Left forelimb (tissue), 1 donor: ENCODE results near the gene STK39.

Experiments
- DNase-seq: peaks from one replicate; pipeline ENCODE4 v3.0.0-alpha.2; 2018; ENCODE audit warnings: low spot score

STK39 gene

GRCh38 chr2:168210216-168210894 lies 37.0 kb downstream of the STK39 start:
- no peak for DNase-seq

DNA sequence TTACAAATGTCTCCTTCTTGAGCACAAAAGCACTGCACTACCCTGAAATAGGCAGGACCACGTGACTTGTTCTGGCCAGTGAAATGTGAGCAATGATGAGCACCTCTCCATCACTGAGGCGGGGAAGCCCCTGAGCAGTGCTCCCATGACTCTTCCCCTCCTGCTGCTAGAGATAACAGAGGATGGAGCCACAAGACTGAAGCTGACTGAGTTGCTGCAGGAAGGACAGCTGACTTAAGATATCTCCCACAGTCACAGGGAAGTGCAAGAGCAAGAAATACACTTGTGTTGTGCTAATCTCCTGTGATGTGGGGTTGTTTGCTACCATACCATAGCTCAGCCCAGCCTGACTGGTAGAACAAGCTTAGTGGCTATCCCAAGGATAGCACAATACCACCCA lies 38.7 kb downstream of the STK39 start:
- no peak for DNase-seq

- DNase-seq, result no peak
Observed at GRCh38 chr2:168207851-168208250, 39.5 kb downstream of the STK39 start.

DNA sequence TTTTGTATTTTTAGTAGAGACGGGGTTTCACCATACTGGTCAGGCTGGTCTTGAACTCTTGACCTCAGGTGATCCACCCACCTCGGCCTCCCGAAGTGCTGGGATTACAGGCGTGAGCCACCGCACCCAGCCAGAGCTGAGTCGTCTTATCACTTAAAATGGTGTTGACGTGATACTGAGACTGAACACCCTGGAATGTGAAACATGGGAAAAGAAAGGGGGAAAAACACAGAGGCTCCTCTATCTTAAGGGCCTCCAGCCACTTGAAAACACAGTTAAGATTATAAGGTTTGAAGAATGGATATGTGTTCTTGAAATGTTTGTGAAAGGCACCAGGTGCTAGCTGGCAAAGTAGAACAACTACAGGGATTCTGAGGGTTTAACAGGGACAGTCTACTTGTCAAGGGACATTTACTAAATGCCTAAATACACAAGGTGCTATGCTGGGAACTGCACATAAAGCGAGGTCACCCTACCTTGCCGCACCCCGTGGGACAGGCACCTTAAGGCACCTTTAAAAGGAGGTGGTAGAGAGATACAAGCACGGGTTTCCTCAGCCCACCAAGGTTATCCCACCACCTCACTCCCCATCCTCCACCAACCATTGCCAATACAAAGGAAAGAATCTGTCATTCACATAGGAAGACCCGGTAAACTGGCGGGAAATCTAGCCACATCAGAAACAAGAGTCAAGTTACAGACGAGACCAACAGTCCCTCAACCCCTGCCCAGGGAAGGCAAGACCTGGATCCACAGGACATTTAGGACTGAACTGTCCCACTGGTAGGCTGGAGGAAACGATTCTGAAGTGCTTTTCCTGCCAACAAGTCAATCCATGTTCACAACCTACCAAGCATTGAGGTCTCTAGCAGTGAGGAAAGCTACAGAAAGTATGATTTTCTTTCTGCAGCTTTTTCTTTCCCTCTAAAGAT lies 43.4 kb downstream of the STK39 start:
- DNase-seq, result no peak

GRCh38 chr2:168201584-168202116 lies 45.7 kb downstream of the STK39 start:
- no peak for DNase-seq

GRCh38 chr2:168200930-168201583 lies 46.3 kb downstream of the STK39 start:
- no peak for DNase-seq

DNA sequence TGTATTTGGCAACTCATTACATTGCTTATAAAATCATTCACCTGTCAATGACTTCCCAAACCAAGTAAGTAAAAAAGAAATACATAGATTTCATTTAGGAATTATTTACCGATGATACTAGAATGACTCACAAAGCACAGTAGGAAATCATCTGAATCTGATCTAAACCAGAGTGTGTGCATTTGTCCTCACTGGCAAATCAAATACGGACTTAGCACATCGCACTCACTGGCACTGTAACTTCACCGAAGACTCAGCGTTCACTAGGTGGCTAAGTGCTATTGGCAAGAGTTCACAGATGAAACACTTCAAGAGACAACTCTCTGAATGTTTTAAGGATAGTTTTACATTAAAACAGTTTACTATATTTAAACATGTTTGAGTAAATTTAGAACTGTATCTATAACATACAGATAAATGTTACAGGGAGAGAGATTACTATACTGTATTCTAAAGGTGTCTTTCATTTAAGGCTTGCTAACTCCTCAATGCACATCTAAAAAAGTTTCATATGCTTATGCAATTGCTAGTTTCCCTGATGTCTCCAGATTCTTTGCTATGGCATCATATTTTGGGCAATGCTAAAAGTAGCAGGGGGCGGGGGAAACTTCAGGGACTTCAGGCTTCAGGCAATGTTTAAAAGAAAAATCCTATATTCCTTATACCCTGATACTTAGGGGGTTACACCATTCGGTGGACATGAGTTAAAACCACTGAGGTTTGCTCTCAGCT lies 48.8 kb downstream of the STK39 start:
- no peak for DNase-seq

DNA sequence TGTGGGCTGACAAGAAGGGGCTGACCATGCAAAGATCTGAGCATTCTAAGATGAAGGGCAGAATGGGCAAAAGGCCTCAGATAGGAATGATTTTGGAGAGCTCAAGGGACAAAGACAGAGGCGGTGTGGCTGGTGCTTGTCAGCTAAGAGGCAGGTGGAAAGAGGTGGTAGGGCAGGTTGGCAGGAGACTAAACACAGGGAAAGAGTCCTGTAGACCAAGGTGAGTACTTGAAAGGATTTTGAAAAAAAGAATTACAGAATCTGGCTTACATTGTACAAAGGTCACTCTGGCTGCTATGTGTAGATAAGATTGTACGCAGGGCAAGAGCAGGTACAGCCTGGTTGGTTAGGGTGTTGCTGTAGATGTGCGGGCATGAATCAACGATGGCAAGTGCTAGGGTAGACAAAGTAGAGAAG lies 50.6 kb downstream of the STK39 start:
- DNase-seq, result no peak

GRCh38 chr2:168194784-168195522 lies 52.4 kb downstream of the STK39 start:
- DNase-seq, result no peak

- no peak for DNase-seq
Observed at GRCh38 chr2:168192839-168193616, 54.4 kb downstream of the STK39 start.

GRCh38 chr2:168191955-168192785 lies 55.2 kb downstream of the STK39 start:
- no peak for DNase-seq

DNA sequence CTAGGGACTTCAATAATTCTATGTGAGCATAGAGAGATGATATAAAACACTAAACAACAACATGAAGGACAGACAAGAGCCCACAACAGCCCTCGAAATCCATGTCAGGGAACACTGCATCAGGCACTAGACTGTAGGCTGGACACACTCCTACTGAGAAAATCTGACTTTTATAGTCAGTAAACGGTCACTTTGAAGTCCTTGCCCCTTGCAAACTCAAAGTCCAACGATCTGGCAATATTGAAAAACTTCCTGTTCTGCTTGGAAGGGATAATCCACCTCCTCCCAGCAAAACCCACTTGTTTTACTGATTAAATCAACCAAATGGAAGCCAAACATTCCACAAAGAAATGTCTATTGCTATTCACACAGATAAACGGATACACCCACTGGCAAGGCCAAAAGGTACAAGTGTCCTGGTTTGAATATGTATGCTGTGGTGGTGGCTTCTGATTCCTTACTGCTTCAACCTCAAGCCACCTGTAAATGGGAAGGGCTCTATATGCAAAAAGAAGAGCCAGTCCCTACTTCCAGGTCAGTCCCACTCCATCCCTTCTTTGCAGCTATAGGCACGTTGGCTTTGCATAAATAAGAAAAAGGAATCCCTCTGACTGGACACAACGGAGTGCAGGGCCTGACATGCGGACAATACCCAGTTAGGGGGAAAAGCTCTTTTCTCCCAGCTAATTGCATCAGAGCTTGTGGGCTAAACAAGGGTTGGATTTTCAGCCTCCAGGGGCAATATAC lies 56.6 kb downstream of the STK39 start:
- DNase-seq, result no peak

DNA sequence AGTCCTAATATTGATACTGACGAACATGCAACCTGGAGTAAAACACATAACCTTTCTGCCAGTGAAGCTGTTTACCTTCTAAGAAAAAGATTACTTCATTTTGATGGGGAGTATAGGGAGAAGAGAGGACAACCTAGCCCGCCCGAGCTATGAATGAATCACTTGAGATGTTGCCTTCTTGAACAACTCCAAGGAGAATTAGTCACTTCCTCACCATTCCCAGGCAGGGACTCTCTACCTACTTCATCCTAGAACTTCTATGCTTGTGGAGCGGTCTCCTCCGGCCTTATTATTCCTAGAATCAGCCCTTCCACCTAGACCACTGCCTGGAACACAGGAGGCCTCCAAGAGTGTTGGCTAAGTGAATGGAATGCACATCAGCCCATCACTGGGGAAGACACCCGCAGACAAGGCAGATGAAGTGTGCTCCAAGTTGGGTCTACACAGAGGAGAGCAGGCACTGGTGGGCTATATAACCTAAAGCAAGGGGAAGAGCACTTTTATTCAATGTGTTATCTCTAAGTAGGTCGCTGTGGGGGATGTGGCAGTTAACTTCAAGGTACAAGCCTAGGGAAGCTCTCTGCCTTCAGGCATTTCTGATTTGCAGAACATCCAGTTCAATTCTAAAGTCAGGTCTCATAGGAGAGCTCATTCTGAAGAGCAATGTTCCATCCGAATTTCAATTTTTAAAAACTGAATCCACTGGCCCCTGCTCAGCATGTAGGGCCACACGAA lies 57.4 kb downstream of the STK39 start:
- no peak for DNase-seq

DNA sequence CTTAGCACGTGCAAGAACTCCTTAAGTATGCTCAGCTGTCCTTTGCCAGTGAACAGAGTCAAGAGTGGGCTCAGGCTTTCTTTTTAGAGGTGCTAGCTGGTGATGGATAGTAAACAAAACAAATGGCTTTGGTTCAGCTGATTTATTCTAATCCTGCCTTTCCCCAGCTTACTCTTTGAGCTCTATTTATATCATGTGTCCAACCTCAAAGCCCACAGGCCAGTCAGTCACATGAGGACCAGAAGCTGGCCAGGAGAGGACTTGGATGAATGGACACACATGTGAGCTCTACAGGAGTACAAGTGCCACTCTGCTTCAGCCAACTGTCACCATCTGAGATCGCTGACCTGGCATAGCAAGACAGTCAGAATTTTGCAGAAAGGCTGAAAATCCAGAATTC lies 59.4 kb downstream of the STK39 start:
- DNase-seq, result no peak

DNA sequence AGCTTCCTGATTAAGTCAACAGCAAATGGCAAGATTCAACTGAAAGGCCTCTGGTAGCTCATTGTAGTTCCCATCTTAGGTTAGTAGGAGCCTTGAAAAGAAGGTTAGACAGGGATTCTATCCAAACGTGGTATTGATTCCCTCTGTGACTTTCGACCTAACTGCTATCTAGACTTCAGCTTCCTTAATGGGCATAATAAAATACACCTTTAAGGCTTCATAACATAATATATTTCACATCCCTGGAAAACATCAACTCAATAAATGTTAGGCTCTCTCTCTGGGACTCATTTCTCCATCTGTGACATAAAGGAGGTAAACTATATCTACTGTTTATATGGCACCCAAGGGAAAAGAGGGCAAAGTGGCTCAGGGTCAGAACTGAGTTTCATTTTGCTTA lies 60.9 kb downstream of the STK39 start:
- no peak for DNase-seq

- DNase-seq, result no peak
Observed at GRCh38 chr2:168185583-168186274, 61.7 kb downstream of the STK39 start.
